Activated T-cell treated with anti-CD3 and anti-CD28 coated beads for 1 hour (primary cell): ENCODE data around the gene CHST12.
"Not testable (repeated sequence)": the region's sequence is repeated elsewhere in the genome, so short reads cannot be mapped to it uniquely, and the experiment has no call there.

Source experiments
- DNase-seq: peaks from one replicate; pipeline ENCODE4 v3.0.0-alpha.2; 2020; ENCODE audit warnings: low read depth

The CHST12 gene

GRCh38 chr7:2403718-2404648, 572 bp downstream of the CHST12 start:
- DNase-seq: peak; percentile 13

GRCh38 chr7:2404714-2405119, 1.3 kb downstream of the CHST12 start:
- no peak for DNase-seq

DNA sequence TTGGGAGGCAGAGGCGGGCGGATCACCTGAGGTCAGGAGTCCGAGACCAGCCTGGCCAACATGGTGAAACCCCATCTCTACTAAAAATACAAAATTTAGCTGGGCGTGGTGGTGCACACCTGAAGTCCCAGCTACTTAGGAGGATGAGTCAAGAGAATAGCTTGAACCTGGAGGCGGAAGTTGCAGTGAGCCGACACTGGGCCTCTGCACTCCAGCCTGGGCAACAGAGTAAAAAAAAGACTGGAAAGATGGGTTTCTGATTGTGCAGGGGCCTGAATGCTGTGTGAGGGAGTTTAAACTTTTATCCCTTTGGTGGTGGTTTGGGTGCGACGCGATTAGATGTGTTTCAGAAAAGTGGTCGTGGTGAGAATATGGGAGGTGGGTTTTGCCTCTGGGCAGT, 1.8 kb downstream of the CHST12 start:
- DNase-seq: no peak

GRCh38 chr7:2405601-2406345, 2.4 kb downstream of the CHST12 start:
- DNase-seq: peak; percentile 37

DNA sequence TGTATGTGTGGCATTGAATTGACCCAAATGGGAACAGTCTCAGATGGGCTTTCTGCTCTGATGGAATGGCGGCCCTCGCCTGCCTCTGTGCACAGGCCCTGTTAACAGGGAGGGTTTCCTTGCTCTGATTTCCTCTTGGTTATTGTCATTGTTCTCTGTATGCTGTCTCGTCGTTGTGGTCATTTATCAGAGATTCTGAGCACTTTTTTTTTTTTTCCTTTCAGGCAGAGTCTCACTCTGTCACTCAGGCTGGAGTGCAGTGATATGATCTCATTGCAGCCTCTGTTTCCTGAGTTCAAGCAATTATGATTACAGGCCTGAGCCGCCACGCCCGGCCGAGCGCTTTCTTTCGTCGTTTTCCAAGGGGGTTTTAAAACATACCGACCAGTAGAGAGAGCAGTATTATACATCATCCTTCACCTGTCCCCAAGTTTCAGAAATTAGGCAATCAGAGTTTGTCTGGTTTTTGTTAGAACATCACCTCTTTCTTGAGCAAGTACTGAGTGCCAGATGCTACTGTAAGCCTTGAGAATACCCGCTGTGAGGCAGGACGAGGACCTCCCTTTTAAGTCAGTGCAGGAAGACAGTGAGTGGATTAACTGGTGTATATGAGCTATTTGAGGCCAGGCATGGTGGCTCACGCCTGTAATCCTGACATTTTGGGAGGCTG, 6.5 kb downstream of the CHST12 start:
- DNase-seq: no peak

DNA sequence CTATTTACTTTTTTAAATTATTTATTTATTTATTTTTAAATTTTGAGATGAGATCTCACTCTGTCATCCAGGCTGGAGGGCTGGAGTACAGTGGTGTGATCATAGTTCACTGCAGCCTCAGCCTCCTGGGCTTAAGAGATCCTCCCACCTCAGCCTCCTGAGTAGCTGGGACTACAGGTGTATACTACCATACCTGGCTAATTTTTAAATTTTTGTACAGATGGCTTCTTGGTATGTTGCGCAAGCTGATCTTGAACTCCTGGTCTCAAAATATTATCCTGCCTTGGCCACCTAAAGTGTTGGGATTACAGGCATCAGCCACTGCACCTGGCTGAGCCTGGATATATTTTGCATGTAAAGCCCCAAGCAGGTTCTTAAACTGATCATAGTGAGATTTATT, 7.6 kb downstream of the CHST12 start:
- DNase-seq: no peak

DNA sequence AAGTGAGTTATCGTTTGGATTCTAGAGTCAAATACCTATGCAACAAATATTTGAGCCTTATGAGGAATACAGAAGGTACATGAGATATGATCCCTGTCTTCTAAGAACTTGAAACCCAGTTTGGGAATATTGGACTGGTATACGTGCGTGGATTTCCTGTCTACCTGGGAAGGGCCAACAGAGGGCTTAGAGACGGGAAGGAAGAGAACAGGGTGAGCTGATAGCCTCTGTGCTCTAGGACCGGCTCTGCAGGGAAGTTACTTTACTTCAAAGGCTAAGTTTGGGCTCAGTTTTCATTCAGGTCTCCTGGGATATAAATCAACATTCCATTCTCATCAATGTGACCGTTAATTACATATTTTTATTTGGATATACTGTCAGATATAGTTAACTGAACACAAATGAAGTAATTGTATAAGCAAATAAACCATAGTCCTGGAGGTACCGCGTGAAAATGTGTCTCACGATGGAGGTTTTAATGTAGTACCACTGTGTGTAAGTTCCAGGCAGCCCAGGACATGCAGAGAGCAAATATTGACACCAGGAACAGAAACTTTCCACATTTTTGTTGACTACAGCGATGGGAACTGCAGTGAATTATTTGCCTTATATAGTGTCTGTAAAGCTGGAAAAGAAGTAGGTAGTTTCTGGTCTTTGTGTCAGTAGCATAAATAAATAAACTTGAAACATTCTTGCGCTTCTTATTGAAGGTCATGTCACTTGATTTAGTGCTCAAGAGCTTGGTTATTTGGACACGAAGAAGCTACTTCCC, 8.6 kb downstream of the CHST12 start:
- no peak for DNase-seq

DNA sequence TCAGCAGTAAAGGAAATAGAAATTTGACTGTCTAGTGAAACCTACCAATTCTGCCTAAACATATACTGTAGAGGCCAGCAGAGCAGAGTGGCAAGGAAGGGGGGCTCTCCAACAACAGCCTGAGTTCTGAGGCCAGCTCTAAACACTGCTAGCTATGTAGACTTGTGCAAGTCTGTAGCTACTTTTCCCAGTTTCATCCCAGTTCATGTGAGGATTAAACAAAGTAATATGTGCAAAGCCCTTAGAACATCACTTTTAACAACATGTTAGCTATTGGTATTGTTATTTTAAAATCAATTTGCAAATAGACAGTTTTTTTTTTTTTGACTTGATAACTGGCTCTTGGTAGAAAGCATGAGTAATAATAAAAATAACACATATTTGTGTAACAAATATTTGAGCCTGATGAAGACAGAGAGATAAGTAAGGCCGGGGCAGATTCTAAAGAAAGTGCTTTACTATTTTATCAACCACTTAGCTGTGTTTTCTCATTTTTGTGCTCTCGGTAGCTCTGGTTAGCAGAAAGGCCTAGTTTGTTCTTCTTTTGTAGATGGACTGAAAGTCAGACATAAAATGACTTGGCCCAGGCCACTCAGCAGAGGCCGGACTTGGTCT, 9.3 kb downstream of the CHST12 start:
- DNase-seq: no peak

- no peak for DNase-seq
These were observed 12.7 kb downstream of the CHST12 start for GRCh38 chr7:2416063-2416462.

- no peak for DNase-seq
These were observed 13.2 kb downstream of the CHST12 start for GRCh38 chr7:2416650-2417049.

DNA sequence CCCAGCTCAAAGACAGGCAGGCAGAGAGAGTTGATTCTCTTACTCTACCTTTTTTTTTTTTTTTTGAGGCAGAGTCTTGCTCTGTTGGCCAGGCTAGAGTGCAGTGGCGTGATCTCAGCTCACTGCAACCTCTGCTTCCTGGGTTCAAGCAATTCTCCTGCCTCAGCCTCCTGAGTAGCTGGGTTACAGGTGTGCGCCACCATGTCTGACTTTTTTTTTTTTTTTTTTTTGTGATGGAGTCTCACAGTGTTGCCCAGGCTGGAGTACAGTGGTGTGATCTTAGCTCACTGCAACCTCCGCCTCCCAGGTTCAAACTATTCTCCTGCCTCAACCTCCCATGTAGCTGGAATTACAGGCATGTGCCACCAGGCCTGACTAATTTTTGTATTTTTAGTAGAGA, 13.8 kb downstream of the CHST12 start:
- DNase-seq: not testable (repeated sequence)

DNA sequence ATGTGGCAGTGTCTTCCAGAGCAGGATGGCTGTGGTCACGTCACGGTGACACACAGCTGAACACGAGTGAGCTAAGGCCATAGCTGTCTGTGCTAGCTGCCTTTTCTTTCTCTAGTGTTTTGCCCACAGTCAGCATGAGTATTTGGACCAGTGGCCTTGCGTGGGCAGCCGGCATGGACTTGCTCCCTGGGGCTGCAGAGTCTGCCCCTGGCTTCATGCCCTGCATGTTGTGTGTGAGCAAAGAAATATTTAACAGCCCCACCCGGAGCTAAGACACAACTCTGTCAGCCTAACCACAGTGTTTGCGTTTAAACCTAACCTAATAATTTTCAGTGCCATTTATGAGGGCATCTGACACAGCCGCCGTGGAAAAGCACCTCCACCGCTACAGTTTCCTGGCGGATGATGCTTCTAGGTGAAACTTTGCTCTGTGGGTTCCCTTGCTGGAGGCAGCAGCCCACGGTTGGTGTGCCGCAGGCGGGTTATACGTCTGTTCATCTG, 14.6 kb downstream of the CHST12 start:
- DNase-seq: peak; percentile 11

GRCh38 chr7:2420216-2420933, 17.0 kb downstream of the CHST12 start:
- DNase-seq: no peak

DNA sequence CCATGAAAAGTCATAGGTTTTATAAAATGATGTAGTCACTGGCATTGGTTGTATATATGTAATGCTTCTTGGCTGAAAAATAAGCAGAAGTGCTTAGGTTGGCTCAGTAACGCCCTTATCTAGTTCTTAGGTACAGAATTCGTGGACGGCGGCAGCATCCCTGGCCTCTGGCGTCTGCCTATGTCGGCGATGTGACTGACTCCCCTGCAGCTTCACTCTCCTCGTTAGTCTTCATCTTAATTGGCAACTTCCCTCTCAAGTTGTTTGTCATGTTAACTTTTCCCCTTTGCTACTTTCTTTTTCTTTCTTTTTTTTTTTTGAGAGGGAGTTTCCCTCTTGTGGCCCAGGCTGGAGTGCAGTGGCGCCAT, 18.5 kb downstream of the CHST12 start:
- DNase-seq: no peak

DNA sequence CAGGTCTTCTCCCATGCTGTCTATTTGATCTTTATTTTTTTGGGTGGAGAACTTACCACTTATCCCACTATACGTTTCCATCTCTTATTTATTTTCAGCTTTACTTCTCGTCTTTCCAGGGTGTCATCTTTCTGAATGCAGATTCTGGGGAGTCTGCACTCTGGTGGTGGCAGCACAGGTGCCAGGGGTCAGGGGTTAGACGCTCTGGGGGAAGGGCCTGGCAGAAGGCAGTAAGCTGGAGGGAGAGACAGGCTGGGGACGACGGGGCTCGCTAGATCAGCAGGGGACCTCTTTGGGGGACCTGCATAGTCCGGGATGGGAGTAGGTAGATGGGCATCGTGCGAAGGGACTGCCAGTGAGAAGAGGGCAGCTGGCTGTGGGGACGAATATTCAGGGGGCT, 22.3 kb downstream of the CHST12 start:
- DNase-seq: no peak

- peak; percentile 22 for DNase-seq
These were observed 28.0 kb downstream of the CHST12 start for GRCh38 chr7:2431260-2431867.

GRCh38 chr7:2432910-2433712, 29.7 kb downstream of the CHST12 start:
- no peak for DNase-seq

GRCh38 chr7:2433713-2434550, 30.5 kb downstream of the CHST12 start:
- DNase-seq: no peak
